IPS-15b (cell line): Measurements from ENCODE around the gene PEX5L.
"Not testable (repeated sequence)": the region's sequence is repeated elsewhere in the genome, so short reads cannot be mapped to it uniquely, and the experiment has no call there.

Experiments
- H3K27me3 ChIP-seq: one replicate; pipeline ENCODE4 v1.6.1; 2013; ENCODE audit warnings: low read length; ENCODE audit not compliant: control insufficient read depth, insufficient read depth
- H3K36me3 ChIP-seq: one replicate; pipeline ENCODE4 v1.6.1; 2013; ENCODE audit warnings: low read length; ENCODE audit not compliant: control insufficient read depth, insufficient read depth
- H3K4me1 ChIP-seq: one replicate; pipeline ENCODE4 v1.6.1; 2013; ENCODE audit warnings: mild to moderate bottlenecking, low read length; ENCODE audit not compliant: control insufficient read depth, insufficient read depth
- H3K4me3 ChIP-seq: one replicate; pipeline ENCODE4 v1.5.1; 2013; ENCODE audit warnings: low read depth, low read length
- H3K9ac ChIP-seq: one replicate; pipeline ENCODE4 v1.6.1; 2013; ENCODE audit warnings: low read depth, mild to moderate bottlenecking, low read length
- H3K9me3 ChIP-seq: one replicate; pipeline ENCODE4 v1.6.1; 2013; ENCODE audit warnings: mild to moderate bottlenecking, low read length; ENCODE audit not compliant: control insufficient read depth, insufficient read depth

PEX5L gene

GRCh38 chr3:180058238-180058637 lies 21.5 kb upstream of the PEX5L start:
- H3K4me3 ChIP-seq, result no peak overlapping the region
- no peaks in the 10 kb centered on the region for H3K9me3 ChIP-seq
- H3K4me1 ChIP-seq, result no peaks in the 10 kb centered on the region
- H3K27me3 ChIP-seq, result no peaks in the 10 kb centered on the region
- no peak overlapping the region for H3K9ac ChIP-seq
- no peaks in the 10 kb centered on the region for H3K36me3 ChIP-seq

- not testable (repeated sequence) for H3K4me3 ChIP-seq, H3K27me3 ChIP-seq, H3K4me1 ChIP-seq
Measured at GRCh38 chr3:180055656-180056055, 18.9 kb upstream of the PEX5L start.

GRCh38 chr3:180049391-180049790 lies 12.7 kb upstream of the PEX5L start:
- Histone ChIP-seq H3K27me3 (no peaks in the 10 kb centered on the region), H3K9me3 (no peaks in the 10 kb centered on the region), H3K9ac (no peak overlapping the region), H3K4me3 (no peak overlapping the region), H3K4me1 (no peaks in the 10 kb centered on the region), H3K36me3 (no peaks in the 10 kb centered on the region)

More at GRCh38 chr3:180055656-180056055, 18.9 kb upstream of the PEX5L start:
- not testable (repeated sequence) for H3K9ac ChIP-seq, H3K36me3 ChIP-seq, H3K9me3 ChIP-seq

- Histone ChIP-seq H3K9me3 (no peaks in the 10 kb centered on the region), H3K9ac (no peak overlapping the region), H3K4me1 (no peaks in the 10 kb centered on the region), H3K4me3 (no peak overlapping the region), H3K27me3 (no peaks in the 10 kb centered on the region), H3K36me3 (no peaks in the 10 kb centered on the region)
Measured at GRCh38 chr3:180048840-180049239, 12.1 kb upstream of the PEX5L start.

GRCh38 chr3:180048103-180048502 lies 11.4 kb upstream of the PEX5L start:
- Histone ChIP-seq H3K9me3 (no peaks in the 10 kb centered on the region), H3K9ac (no peak overlapping the region), H3K4me3 (no peak overlapping the region), H3K36me3 (no peaks in the 10 kb centered on the region), H3K27me3 (no peaks in the 10 kb centered on the region), H3K4me1 (no peaks in the 10 kb centered on the region)

DNA sequence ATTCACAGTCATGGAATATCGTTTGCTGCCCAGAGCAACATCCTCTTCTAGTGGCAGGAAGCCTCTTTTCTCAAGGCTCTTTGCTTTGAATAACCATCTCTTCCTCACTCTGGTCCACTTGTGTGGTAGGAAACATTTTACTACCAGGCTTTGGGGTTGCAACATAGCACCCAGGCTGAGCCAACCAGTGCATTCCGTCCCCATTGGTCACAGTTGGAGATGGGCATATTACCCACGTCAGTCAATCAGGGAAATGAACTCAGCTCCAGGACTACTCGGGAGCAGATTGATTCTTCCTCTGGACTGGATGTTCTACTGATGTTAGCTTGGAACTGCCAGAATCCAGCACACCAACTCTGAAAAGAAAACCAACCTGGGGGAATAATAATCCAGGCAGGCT lies 4.2 kb upstream of the PEX5L start:
- peaks cover 15% of the 10 kb centered on the region for H3K27me3 ChIP-seq
- H3K4me1 ChIP-seq, result no peaks in the 10 kb centered on the region
- no peak overlapping the region for H3K9ac ChIP-seq
- no peaks in the 10 kb centered on the region for H3K9me3 ChIP-seq
- H3K36me3 ChIP-seq, result no peaks in the 10 kb centered on the region
- no peak overlapping the region for H3K4me3 ChIP-seq

- H3K9ac ChIP-seq, result no peak overlapping the region
- H3K36me3 ChIP-seq, result no peaks in the 10 kb centered on the region
- peaks cover 28% of the 10 kb centered on the region for H3K27me3 ChIP-seq
- H3K9me3 ChIP-seq, result no peaks in the 10 kb centered on the region
- H3K4me1 ChIP-seq, result peaks cover 2% of the 10 kb centered on the region
- peak overlapping the region; percentile 81 for H3K4me3 ChIP-seq
Measured at GRCh38 chr3:180036092-180036670, 556 bp downstream of the PEX5L start.

- Histone ChIP-seq H3K9ac (no peak overlapping the region), H3K27me3 (no peaks in the 10 kb centered on the region), H3K4me1 (no peaks in the 10 kb centered on the region), H3K36me3 (no peaks in the 10 kb centered on the region), H3K4me3 (no peak overlapping the region), H3K9me3 (no peaks in the 10 kb centered on the region)
Measured at GRCh38 chr3:180026997-180027396, 9.7 kb downstream of the PEX5L start.

- H3K9me3 ChIP-seq, result no peaks in the 10 kb centered on the region
Measured at GRCh38 chr3:180018543-180018942, 18.2 kb downstream of the PEX5L start.

GRCh38 chr3:180017846-180018245 lies 18.9 kb downstream of the PEX5L start:
- no peak overlapping the region for H3K4me3 ChIP-seq
- H3K36me3 ChIP-seq, result no peaks in the 10 kb centered on the region
- H3K4me1 ChIP-seq, result no peaks in the 10 kb centered on the region
- H3K9ac ChIP-seq, result no peak overlapping the region
- no peaks in the 10 kb centered on the region for H3K27me3 ChIP-seq
- no peaks in the 10 kb centered on the region for H3K9me3 ChIP-seq

More at GRCh38 chr3:180018543-180018942, 18.2 kb downstream of the PEX5L start:
- H3K27me3 ChIP-seq, result no peaks in the 10 kb centered on the region
- no peak overlapping the region for H3K4me3 ChIP-seq
- no peaks in the 10 kb centered on the region for H3K4me1 ChIP-seq
- no peaks in the 10 kb centered on the region for H3K36me3 ChIP-seq
- no peak overlapping the region for H3K9ac ChIP-seq

GRCh38 chr3:180011927-180012326 lies 24.8 kb downstream of the PEX5L start:
- Histone ChIP-seq H3K9ac (no peak overlapping the region), H3K4me3 (no peak overlapping the region), H3K9me3 (no peaks in the 10 kb centered on the region)

DNA sequence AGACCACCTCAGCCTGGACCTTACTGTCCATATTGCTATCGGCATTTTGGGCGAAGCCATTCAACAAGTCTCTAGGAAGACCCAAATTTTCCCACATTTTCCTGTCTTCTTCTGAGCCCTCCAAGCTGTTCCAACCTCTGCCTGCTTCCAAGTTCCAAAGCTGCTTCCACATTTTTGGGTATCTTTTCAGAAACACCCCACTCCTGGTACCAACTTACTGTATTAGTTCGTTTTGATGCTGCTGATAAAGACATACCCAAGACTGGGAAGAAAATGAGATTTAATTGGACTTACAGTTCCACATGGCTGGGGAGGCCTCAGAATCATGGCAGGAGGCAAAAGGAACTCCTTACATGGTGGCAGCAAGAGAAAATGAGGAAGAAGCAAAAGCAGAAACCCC lies 28.4 kb downstream of the PEX5L start:
- not testable (repeated sequence) for H3K36me3 ChIP-seq, H3K4me3 ChIP-seq, H3K4me1 ChIP-seq, H3K27me3 ChIP-seq, H3K9ac ChIP-seq, H3K9me3 ChIP-seq

More at GRCh38 chr3:180011927-180012326, 24.8 kb downstream of the PEX5L start:
- H3K27me3 ChIP-seq, result no peaks in the 10 kb centered on the region
- H3K4me1 ChIP-seq, result no peaks in the 10 kb centered on the region
- no peaks in the 10 kb centered on the region for H3K36me3 ChIP-seq
